MCF 10A (cell line): ENCODE data around the gene OLA1. TPM values are rescaled to one million over a fixed set of nuclear protein-coding genes. Genes with fewer than 3 reads are reported as not detected.

Source experiments
- BruUV-seq: library from RNA; stranded (reverse); fragments of 400-500 nt; replicated peaks from 2 replicates; lab custom pipeline; 2021; lab: Mats Ljungman, UMichigan
- CTCF ChIA-PET: fragments of 300-600 bp; sonication (Branson Sonifier 250); formaldehyde crosslinking; extraction: SDS; loops from one replicate; lab custom pipeline; 2021; ENCODE audit warnings: antibody characterized with exemption, inconsistent platforms; lab: Yijun Ruan, JAX
- POLR2A ChIA-PET: fragments of 300-600, 350-650 bp; sonication (Branson Sonifier 250); formaldehyde crosslinking; extraction: SDS; loops from one replicate; lab custom pipeline; 2020; ENCODE audit warnings: antibody characterized with exemption, inconsistent platforms; lab: Yijun Ruan, JAX
- DNase-seq: peaks from one replicate; pipeline ENCODE4 v3.0.0-alpha.2; 2018; ENCODE audit not compliant: unreplicated experiment
- H3K27ac Mint-ChIP-seq: one replicate; pipeline ENCODE4 v1.8.0; 2022; ENCODE audit warnings: mild to moderate bottlenecking, low read depth, mixed read lengths; ENCODE audit not compliant: unreplicated experiment
- H3K27me3 Mint-ChIP-seq: one replicate; pipeline ENCODE4 v1.8.0; 2022; ENCODE audit warnings: mixed read lengths; ENCODE audit not compliant: insufficient read depth, unreplicated experiment
- H3K36me3 Mint-ChIP-seq: one replicate; pipeline ENCODE4 v1.8.0; 2022; ENCODE audit warnings: mild to moderate bottlenecking, moderate library complexity, mixed read lengths; ENCODE audit not compliant: insufficient read depth, unreplicated experiment
- H3K4me1 Mint-ChIP-seq: one replicate; pipeline ENCODE4 v1.8.0; 2022; ENCODE audit warnings: mixed read lengths; ENCODE audit not compliant: insufficient read depth, unreplicated experiment
- H3K4me3 Mint-ChIP-seq: one replicate; pipeline ENCODE4 v1.8.0; 2022; ENCODE audit warnings: mild to moderate bottlenecking, moderate library complexity, mixed read lengths; ENCODE audit not compliant: unreplicated experiment
- H3K9me3 Mint-ChIP-seq: one replicate; pipeline ENCODE4 v1.8.0; 2022; ENCODE audit warnings: mixed read lengths; ENCODE audit not compliant: unreplicated experiment
- intact Hi-C: fragments of 100-400 bp; cut with micrococcal nuclease; formaldehyde crosslinking; loops from 2 replicates; pipeline ENCODE4 v1.14.1; 2022
- total RNA-seq: library from RNA; stranded (reverse); gene quantifications from 2 replicates; pipeline ENCODE4 v1.2.3, GENCODE V29; 2022
- TF ChIP-seq, protein P1 (sequence below): fragments of 200-600 bp; IDR thresholded peaks from one replicate; pipeline ENCODE4 v1.8.0; 2022; ENCODE audit warnings: antibody characterized with exemption, mild to moderate bottlenecking; ENCODE audit not compliant: unreplicated experiment

Gene OLA1
- total RNA-seq, 1 experiment from 2014 or later = 224 TPM

DNA sequence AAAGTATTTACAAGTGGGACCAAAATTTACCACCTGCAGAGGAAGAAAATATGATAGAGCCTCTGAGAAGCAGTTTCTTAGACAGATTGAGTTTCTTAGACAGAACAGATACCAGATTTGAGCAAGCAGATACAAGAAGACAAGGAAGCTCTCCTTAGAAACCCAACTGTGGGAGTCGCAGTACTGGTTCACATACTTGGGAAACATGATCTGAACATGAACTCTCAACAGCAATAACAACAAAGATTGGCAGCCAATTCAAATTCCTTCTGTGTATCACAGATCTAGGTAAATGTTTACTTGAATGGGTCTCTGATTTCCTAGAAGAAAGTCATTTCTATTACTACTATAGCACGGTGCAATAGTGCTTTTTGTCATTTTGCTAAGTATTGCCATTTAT, 82.1 kb downstream of the OLA1 start:
- BruUV-seq = no TSS peak
- Mint-ChIP-seq H3K27ac (peak overlapping the region; percentile 12), H3K36me3 (peaks cover 17% of the 10 kb centered on the region), H3K27me3 (no peaks in the 10 kb centered on the region), H3K9me3 (peaks cover 20% of the 10 kb centered on the region), H3K4me1 (peaks cover 10% of the 10 kb centered on the region), H3K4me3 (no peak overlapping the region)
- DNase-seq = no peak
- TF ChIP-seq, protein P1, sequence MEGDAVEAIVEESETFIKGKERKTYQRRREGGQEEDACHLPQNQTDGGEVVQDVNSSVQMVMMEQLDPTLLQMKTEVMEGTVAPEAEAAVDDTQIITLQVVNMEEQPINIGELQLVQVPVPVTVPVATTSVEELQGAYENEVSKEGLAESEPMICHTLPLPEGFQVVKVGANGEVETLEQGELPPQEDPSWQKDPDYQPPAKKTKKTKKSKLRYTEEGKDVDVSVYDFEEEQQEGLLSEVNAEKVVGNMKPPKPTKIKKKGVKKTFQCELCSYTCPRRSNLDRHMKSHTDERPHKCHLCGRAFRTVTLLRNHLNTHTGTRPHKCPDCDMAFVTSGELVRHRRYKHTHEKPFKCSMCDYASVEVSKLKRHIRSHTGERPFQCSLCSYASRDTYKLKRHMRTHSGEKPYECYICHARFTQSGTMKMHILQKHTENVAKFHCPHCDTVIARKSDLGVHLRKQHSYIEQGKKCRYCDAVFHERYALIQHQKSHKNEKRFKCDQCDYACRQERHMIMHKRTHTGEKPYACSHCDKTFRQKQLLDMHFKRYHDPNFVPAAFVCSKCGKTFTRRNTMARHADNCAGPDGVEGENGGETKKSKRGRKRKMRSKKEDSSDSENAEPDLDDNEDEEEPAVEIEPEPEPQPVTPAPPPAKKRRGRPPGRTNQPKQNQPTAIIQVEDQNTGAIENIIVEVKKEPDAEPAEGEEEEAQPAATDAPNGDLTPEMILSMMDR = no peak
- intact Hi-C loops = no loop called here
- POLR2A ChIA-PET = interaction anchor here (1.1 kb wide), 1 partner anchor 12 kb away, joined by 4 read pairs; no protein-coding TSS in a partner anchor
- CTCF ChIA-PET = no interaction called here

DNA sequence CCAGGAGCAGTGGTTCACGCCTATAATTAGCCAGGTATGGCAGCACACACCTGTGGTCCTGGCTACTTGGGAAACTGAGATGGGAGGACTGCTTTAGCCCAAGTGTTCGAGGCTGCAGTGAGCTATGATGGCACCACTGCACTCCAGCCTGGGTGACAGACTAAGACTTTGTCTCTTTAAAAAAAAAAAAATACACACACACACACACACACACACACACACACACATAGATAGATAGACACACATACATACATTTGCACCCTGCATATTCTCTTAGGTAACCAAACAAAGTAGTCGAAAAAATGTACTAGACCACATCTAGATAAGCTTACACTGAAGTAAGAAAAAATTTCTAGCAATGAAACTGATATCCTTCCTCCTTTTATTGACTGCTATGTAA, 86.8 kb downstream of the OLA1 start:
- Mint-ChIP-seq H3K4me1 (peaks cover 25% of the 10 kb centered on the region), H3K27ac (no peak overlapping the region), H3K9me3 (no peaks in the 10 kb centered on the region), H3K27me3 (no peaks in the 10 kb centered on the region), H3K4me3 (no peak overlapping the region), H3K36me3 (no peaks in the 10 kb centered on the region)
- intact Hi-C loops = no loop called here
- POLR2A ChIA-PET = interaction anchor here (1.2 kb wide), 1 partner anchor 17 kb away, joined by 4 read pairs; no protein-coding TSS in a partner anchor
- CTCF ChIA-PET = interaction anchor here (0.6 to 1.3 kb wide), 2 partner anchors 179 to 185 kb away, joined by 3 to 4 read pairs; no protein-coding TSS in a partner anchor
- TF ChIP-seq, protein P1 = no peak
- no TSS peak for BruUV-seq
- no peak for DNase-seq

DNA sequence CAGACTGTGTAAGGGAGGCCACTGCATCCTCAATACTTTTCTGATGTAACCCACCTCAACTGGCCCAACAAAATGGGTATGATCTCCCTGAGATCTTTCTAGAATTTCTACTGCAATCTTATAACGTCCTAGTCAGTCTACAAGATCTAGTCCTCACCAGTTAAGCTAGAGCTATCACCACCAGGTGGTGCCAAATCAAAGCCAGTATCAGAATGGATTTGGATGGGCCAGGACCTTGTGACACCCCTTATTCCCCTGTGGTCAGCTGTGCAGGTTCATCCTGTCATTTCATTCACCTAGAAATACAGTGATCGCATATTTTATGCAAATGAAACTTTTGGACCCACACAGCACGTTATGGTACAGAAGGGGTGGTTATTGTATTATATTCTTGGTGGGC, 90.3 kb downstream of the OLA1 start:
- H3K4me1 Mint-ChIP-seq = peaks cover 45% of the 10 kb centered on the region
- intact Hi-C loops = loop anchor here (1.0 kb wide), 1 partner anchor 183 kb away; no protein-coding TSS in a partner anchor
- ChIA-PET CTCF (interaction anchor here (0.5 to 1.9 kb wide), 7 partner anchors 11 to 1417 kb away, joined by 3 to 5 read pairs (median 3); no protein-coding TSS in a partner anchor), POLR2A (no interaction called here)
- peak; percentile 65 for DNase-seq
- no peak overlapping the region for H3K4me3 Mint-ChIP-seq
- H3K9me3 Mint-ChIP-seq = no peaks in the 10 kb centered on the region
- H3K27me3 Mint-ChIP-seq = no peaks in the 10 kb centered on the region
- H3K27ac Mint-ChIP-seq = no peak overlapping the region
- TF ChIP-seq, protein P1 = peak; percentile 29
- no TSS peak for BruUV-seq
- no peaks in the 10 kb centered on the region for H3K36me3 Mint-ChIP-seq

DNA sequence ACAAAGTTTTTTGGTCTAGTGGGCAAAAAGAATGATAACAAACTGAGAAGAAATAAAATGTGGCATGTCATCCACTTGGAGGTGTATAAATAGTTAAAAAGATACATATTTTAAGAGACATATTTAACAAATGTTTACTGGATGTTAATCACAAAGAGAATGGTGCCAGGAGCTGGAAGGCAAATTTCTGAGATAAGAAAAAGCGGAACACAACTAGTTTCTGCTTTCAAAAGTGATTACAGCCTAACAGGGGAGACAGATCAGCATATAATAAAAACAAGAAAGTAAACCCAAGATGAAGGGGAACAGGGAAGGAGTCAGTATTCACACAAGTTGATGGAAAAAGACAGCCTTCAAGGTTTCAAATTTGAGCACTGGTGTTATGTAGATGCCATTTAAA, 91.3 kb downstream of the OLA1 start:
- intact Hi-C loops = no loop called here
- peaks cover 45% of the 10 kb centered on the region for H3K4me1 Mint-ChIP-seq
- no peak for DNase-seq
- ChIA-PET POLR2A (interaction anchor here (1.0 to 2.0 kb wide), 2 partner anchors 18 to 92 kb away, joined by 3 to 9 read pairs; partner anchors contain the start of gene OLA1), CTCF (interaction anchor here (1.9 kb wide), 1 partner anchor 10 kb away, joined by 5 read pairs; no protein-coding TSS in a partner anchor)
- no peaks in the 10 kb centered on the region for H3K36me3 Mint-ChIP-seq
- no peak overlapping the region for H3K4me3 Mint-ChIP-seq
- H3K27ac Mint-ChIP-seq = no peak overlapping the region
- H3K27me3 Mint-ChIP-seq = no peaks in the 10 kb centered on the region
- no peaks in the 10 kb centered on the region for H3K9me3 Mint-ChIP-seq
- no TSS peak for BruUV-seq
- TF ChIP-seq, protein P1 = no peak
